K562 (cell line): ENCODE measurements around the gene DOCK3. TPM values are rescaled to one million over a fixed set of nuclear protein-coding genes. Genes with fewer than 3 reads are reported as not detected.

ENCODE experiments used
- BDP1 ChIP-seq: IDR thresholded peaks from 3 replicates; pipeline ENCODE4 v1.6.1; 2011; ENCODE audit not compliant: insufficient read length, insufficient read depth
- E2F6 ChIP-seq, 2 experiments: IDR thresholded peaks; 2 replicates each; pipeline ENCODE4 v1.6.1; 2011; ENCODE audit warnings: borderline replicate concordance in 1 of 2, control low read depth in 1 of 2, low read depth in 1 of 2, low read length in 1 of 2, mild to moderate bottlenecking in 1 of 2, mixed read lengths in 1 of 2, moderate library complexity in 1 of 2; ENCODE audit not compliant: insufficient read depth in 1 of 2, insufficient read length in 1 of 2, poor library complexity in 1 of 2, severe bottlenecking in 1 of 2; ENCODE audit errors: extremely low read depth in 1 of 2
- ETS1 ChIP-seq: conservative IDR thresholded peaks from 2 replicates; pipeline ENCODE4 v1.6.1; 2011; ENCODE audit warnings: low read depth, mild to moderate bottlenecking, low read length; ENCODE audit not compliant: control insufficient read depth
- EZH2 ChIP-seq: IDR thresholded peaks from 2 replicates; pipeline ENCODE4 v1.6.1; 2012; ENCODE audit warnings: low read depth, mild to moderate bottlenecking, inconsistent platforms, low read length, borderline replicate concordance
- GATAD2B ChIP-seq: fragments of 450-650 bp; IDR thresholded peaks from 2 replicates; pipeline ENCODE4 v1.6.1; 2017; ENCODE audit warnings: mild to moderate bottlenecking, borderline replicate concordance
- JUNB ChIP-seq: fragments of 450-650 bp; formaldehyde crosslinking; conservative IDR thresholded peaks from 2 replicates; pipeline ENCODE4 v1.4.0; 2020; ENCODE audit warnings: mild to moderate bottlenecking
- KAT7 ChIP-seq: sonication (generic); formaldehyde crosslinking; IDR thresholded peaks from 2 replicates; pipeline ENCODE4 v1.8.0; 2022; ENCODE audit warnings: missing genetic modification reagents, mild to moderate bottlenecking, borderline replicate concordance
- MAZ ChIP-seq, 2 experiments: fragments of 450-650 bp in 1 of 2; sonication (generic) in 1 of 2; formaldehyde crosslinking; IDR thresholded peaks in 1 of 2; conservative IDR thresholded peaks in 1 of 2; 2 replicates each; pipeline versions ENCODE4 v1.4.0 to v1.5.0; 2020; ENCODE audit warnings: mild to moderate bottlenecking in 1 of 2, missing genetic modification reagents in 1 of 2
- NR3C1 ChIP-seq: sonication (generic); formaldehyde crosslinking; IDR thresholded peaks from 2 replicates; pipeline ENCODE4 v1.8.1; 2022; ENCODE audit warnings: missing genetic modification reagents
- SP2 ChIP-seq: IDR thresholded peaks from 2 replicates; pipeline ENCODE4 v1.6.1; 2011; ENCODE audit warnings: mild to moderate bottlenecking, low read depth, low read length, moderate library complexity; ENCODE audit not compliant: poor library complexity, severe bottlenecking; ENCODE audit errors: extremely low read depth
- TBP ChIP-seq: optimal IDR thresholded peaks from 2 replicates; pipeline ENCODE3; 2011; ENCODE audit warnings: low read depth, low read length, improper control_type of control experiment
- ZBTB8A ChIP-seq: fragments of 450-650 bp; IDR thresholded peaks from 2 replicates; pipeline ENCODE4 v1.6.1; 2018; ENCODE audit warnings: mild to moderate bottlenecking, moderate library complexity; ENCODE audit not compliant: partially characterized antibody
- ZFX ChIP-seq: sonication (generic); formaldehyde crosslinking; IDR thresholded peaks from 2 replicates; pipeline ENCODE4 v1.8.0; 2022; ENCODE audit warnings: mild to moderate bottlenecking, missing genetic modification reagents, moderate library complexity
- ZKSCAN1 ChIP-seq: fragments of 150-350 bp; IDR thresholded peaks from 2 replicates; pipeline ENCODE4 v1.6.1; 2016; ENCODE audit warnings: low read depth, low read length
- ZNF354B ChIP-seq: fragments of 250-450 bp; sonication (Bioruptor Pico); IDR thresholded peaks from 2 replicates; pipeline ENCODE4 v1.4.0; 2020
- polyA plus RNA-seq, 8 experiments: library from polyadenylated mRNA; depleted of rRNA in 4 of 8; stranded (reverse) in 5 of 8; unstranded in 3 of 8; fragments of >200 nt; fragmentation: Nextera tagmentation in 2 of 8; fragmentation: Illumina TruSeq in 1 of 8; extraction: Ambion mirVana in 2 of 8; extraction: Trizol in 1 of 8; gene quantifications; 2 replicates each; pipeline versions ENCODE4 v1.2.1 to v1.2.3, GENCODE V29; 2011 to 2014; ENCODE audit warnings: inconsistent platforms in 1 of 8, missing spikeins in 1 of 8
- total RNA-seq, 7 experiments: library from RNA; depleted of rRNA in 6 of 7; stranded (reverse); fragments of >200 nt in 6 of 7; fragmentation: Illumina TruSeq in 2 of 7; extraction: Trizol in 2 of 7; gene quantifications; 2 replicates each; pipeline versions ENCODE4 v1.2.1 to v1.2.3, GENCODE V29; 2011 to 2021; ENCODE audit warnings: low replicate concordance in 1 of 7
- TF ChIP-seq, protein P1 (sequence below): sonication (generic); formaldehyde crosslinking; IDR thresholded peaks from 2 replicates; pipeline ENCODE4 v1.4.0; 2020; ENCODE audit warnings: mild to moderate bottlenecking, missing genetic modification reagents
- TF ChIP-seq, protein P2 (sequence below): fragments of 450-650 bp; formaldehyde crosslinking; IDR thresholded peaks from 2 replicates; pipeline ENCODE4 v1.4.0; 2022; ENCODE audit warnings: missing genetic modification characterization
- TF ChIP-seq, protein P3 (sequence below), 2 experiments: fragments of 450-650 bp; IDR thresholded peaks; 2 replicates each; pipeline ENCODE4 v1.6.1; 2016

The DOCK3 gene
- total and polyA plus RNA-seq, 9 of the 15 experiments (the other 6 are each of a cell fraction or from before 2014, with no cell fraction given) = under 0.01 to 0.03 (median 0.01) TPM; not detected in 4

DNA sequence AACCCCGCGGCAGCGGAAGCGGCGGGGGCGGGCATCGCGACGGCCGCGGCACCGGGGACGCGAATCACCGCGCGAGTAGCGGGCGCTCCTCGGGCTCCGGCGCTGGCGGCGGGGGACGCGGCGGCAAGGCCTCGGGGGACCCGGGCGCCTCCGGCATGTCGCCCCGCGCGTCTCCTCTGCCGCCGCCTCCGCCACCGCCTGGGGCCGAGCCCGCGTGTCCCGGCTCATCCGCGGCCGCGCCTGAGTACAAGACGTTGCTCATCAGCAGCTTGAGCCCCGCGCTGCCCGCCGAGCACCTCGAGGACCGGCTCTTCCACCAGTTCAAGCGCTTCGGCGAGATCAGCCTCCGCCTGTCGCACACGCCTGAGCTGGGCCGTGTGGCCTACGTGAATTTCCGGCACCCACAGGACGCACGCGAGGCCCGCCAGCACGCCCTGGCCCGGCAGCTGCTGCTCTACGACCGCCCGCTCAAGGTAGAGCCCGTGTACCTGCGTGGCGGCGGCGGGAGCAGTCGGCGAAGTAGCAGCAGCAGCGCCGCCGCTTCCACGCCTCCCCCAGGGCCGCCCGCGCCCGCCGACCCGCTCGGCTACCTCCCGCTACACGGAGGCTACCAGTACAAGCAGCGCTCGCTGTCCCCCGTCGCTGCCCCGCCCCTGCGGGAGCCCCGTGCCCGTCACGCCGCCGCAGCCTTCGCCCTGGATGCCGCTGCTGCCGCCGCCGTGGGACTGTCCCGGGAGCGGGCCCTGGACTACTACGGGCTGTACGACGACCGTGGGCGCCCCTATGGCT lies 717.0 kb downstream of the DOCK3 start (continued):
- peak; percentile 7; the same call in 1 of the 2 replicates for TF ChIP-seq ZFX (CRISPR knock-in tag)
- TF ChIP-seq MAZ (CRISPR knock-in tag; conservative IDR thresholded peaks at IDR 0.05 in 1 of 2, IDR thresholded peaks at IDR 0.05 in 1 of 2) = peak in 1 of 2 experiments; percentile 28; a peak in 1 of 4 replicates
- no peak for TF ChIP-seq ZNF354B
- no peak for TF ChIP-seq EZH2
- peak; percentile 68; the same call in 1 of the 2 replicates for TF ChIP-seq KAT7
- no peak for TF ChIP-seq ZKSCAN1
- no peak for TF ChIP-seq BDP1
- TF ChIP-seq NR3C1 = peak; percentile 46; the same call in 1 of the 2 replicates
- TF ChIP-seq, protein P1, sequence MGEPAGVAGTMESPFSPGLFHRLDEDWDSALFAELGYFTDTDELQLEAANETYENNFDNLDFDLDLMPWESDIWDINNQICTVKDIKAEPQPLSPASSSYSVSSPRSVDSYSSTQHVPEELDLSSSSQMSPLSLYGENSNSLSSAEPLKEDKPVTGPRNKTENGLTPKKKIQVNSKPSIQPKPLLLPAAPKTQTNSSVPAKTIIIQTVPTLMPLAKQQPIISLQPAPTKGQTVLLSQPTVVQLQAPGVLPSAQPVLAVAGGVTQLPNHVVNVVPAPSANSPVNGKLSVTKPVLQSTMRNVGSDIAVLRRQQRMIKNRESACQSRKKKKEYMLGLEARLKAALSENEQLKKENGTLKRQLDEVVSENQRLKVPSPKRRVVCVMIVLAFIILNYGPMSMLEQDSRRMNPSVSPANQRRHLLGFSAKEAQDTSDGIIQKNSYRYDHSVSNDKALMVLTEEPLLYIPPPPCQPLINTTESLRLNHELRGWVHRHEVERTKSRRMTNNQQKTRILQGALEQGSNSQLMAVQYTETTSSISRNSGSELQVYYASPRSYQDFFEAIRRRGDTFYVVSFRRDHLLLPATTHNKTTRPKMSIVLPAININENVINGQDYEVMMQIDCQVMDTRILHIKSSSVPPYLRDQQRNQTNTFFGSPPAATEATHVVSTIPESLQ (CRISPR knock-in tag) = no peak
- TF ChIP-seq JUNB (CRISPR knock-in tag) = no peak
- TF ChIP-seq, protein P2, sequence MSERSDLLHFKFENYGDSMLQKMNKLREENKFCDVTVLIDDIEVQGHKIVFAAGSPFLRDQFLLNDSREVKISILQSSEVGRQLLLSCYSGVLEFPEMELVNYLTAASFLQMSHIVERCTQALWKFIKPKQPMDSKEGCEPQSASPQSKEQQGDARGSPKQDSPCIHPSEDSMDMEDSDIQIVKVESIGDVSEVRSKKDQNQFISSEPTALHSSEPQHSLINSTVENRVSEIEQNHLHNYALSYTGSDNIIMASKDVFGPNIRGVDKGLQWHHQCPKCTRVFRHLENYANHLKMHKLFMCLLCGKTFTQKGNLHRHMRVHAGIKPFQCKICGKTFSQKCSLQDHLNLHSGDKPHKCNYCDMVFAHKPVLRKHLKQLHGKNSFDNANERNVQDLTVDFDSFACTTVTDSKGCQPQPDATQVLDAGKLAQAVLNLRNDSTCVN (CRISPR knock-in tag) = no peak
- no peak for TF ChIP-seq TBP
- peak; percentile 6 to 23 for TF ChIP-seq E2F6 (IDR thresholded peaks at IDR 0.05; ENCODE audit: borderline replicate concordance in 1 of 2, extremely low read depth in 1 of 2, insufficient read depth in 1 of 2, insufficient read length in 1 of 2, low read depth in 1 of 2, low read length in 1 of 2, poor library complexity in 1 of 2, severe bottlenecking in 1 of 2)
- TF ChIP-seq ETS1 = 0 out of 2 replicates have a peak, but pooled peaks have one; percentile 1
- TF ChIP-seq SP2 = no peak
- TF ChIP-seq ZBTB8A = no peak
- TF ChIP-seq GATAD2B = 0 out of 2 replicates have a peak, but pooled peaks have one; percentile 26
- TF ChIP-seq, protein P3, sequence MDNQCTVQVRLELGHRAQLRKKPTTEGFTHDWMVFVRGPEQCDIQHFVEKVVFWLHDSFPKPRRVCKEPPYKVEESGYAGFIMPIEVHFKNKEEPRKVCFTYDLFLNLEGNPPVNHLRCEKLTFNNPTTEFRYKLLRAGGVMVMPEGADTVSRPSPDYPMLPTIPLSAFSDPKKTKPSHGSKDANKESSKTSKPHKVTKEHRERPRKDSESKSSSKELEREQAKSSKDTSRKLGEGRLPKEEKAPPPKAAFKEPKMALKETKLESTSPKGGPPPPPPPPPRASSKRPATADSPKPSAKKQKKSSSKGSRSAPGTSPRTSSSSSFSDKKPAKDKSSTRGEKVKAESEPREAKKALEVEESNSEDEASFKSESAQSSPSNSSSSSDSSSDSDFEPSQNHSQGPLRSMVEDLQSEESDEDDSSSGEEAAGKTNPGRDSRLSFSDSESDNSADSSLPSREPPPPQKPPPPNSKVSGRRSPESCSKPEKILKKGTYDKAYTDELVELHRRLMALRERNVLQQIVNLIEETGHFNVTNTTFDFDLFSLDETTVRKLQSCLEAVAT (IDR thresholded peaks at IDR 0.05) = no peak
